Endothelial cell of umbilical vein (primary cell): ENCODE data around the gene BCAR1. TPM values are rescaled to one million over a fixed set of nuclear protein-coding genes. Genes with fewer than 3 reads are reported as not detected.
"Not testable (repeated sequence)": the region's sequence is repeated elsewhere in the genome, so short reads cannot be mapped to it uniquely, and the experiment has no call there.

ENCODE experiments used
- BruUV-seq: library from RNA; stranded (reverse); fragments of 400-500 nt; replicated peaks from 2 replicates; lab custom pipeline; 2021; lab: Mats Ljungman, UMichigan
- CTCF ChIA-PET: fragments of 300-600, 350-600 bp; sonication (Branson Sonifier 250); formaldehyde crosslinking; loops from one replicate; lab custom pipeline; 2021; ENCODE audit warnings: antibody characterized with exemption, inconsistent platforms; lab: Charles Lee
- POLR2A ChIA-PET: fragments of 300-600, 350-600 bp; sonication (Branson Sonifier 250); formaldehyde crosslinking; loops from one replicate; lab custom pipeline; 2021; ENCODE audit warnings: antibody characterized with exemption, inconsistent platforms; lab: Charles Lee
- DNase-seq: peaks from one replicate; pipeline ENCODE4 v3.0.0-alpha.2; 2011; ENCODE audit warnings: low read depth, low spot score
- FAIRE-seq: peaks from 2 replicates; lab custom pipeline; 2011; peaks lifted over from hg19 to GRCh38; lab: Jason Lieb, UNC
- H2AFZ ChIP-seq: 2 replicates; pipeline ENCODE4 v1.6.0; 2012; ENCODE audit warnings: low read depth, low read length, control low read depth, inconsistent platforms
- H3K27ac ChIP-seq: 2 replicates; pipeline ENCODE4 v1.5.1; 2011; ENCODE audit warnings: low read depth, mild to moderate bottlenecking, control low read depth, low read length, moderate library complexity; ENCODE audit not compliant: insufficient read depth
- H3K27me3 ChIP-seq, 2 experiments: 2 replicates each; pipeline versions ENCODE4 v1.6.0 to v1.6.1; 2011; ENCODE audit warnings: low read length in 2 of 2, mixed read lengths in 1 of 2; ENCODE audit not compliant: control insufficient read depth in 2 of 2, insufficient read depth in 2 of 2
- H3K36me3 ChIP-seq, 2 experiments: 2 replicates in 1 of 2; 3 replicates in 1 of 2; pipeline ENCODE4 v1.5.1; 2011; ENCODE audit warnings: low read length in 2 of 2, mild to moderate bottlenecking in 1 of 2, moderate library complexity in 1 of 2; ENCODE audit not compliant: control insufficient read depth in 2 of 2, insufficient read depth in 2 of 2; ENCODE audit errors: extremely low read depth in 1 of 2
- H3K4me1 ChIP-seq: 3 replicates; pipeline ENCODE4 v1.5.1; 2011; ENCODE audit warnings: mild to moderate bottlenecking, low read length; ENCODE audit not compliant: control insufficient read depth, insufficient read depth; ENCODE audit errors: extremely low read depth
- H3K4me2 ChIP-seq: 2 replicates; pipeline ENCODE4 v1.6.1; 2011; ENCODE audit warnings: low read length, control low read depth, mixed read lengths; ENCODE audit not compliant: insufficient read depth
- H3K4me3 ChIP-seq, 3 experiments: fragments of 200-600 bp in 1 of 3; sonication (generic), shearing (Covaris generic) in 1 of 3; replicated peaks in 1 of 3; 2 replicates each; pipeline ENCODE4 v1.5.1; 2011 to 2016; ENCODE audit warnings: control low read depth in 3 of 3, low read length in 3 of 3, mild to moderate bottlenecking in 2 of 3, inconsistent platforms in 1 of 3, low read depth in 1 of 3, moderate library complexity in 1 of 3; ENCODE audit not compliant: insufficient read depth in 1 of 3
- H3K79me2 ChIP-seq: 2 replicates; pipeline ENCODE4 v1.6.0; 2012; ENCODE audit warnings: low read length, inconsistent platforms; ENCODE audit not compliant: control insufficient read depth, insufficient read depth
- H3K9ac ChIP-seq: replicated peaks from 2 replicates; pipeline ENCODE3; 2011; ENCODE audit warnings: low read length, control low read depth; ENCODE audit not compliant: insufficient read depth; ENCODE audit errors: extremely low read depth
- H3K9me1 ChIP-seq: replicated peaks from 3 replicates; pipeline ENCODE4 v1.6.0; 2011; ENCODE audit warnings: mild to moderate bottlenecking, low read length; ENCODE audit not compliant: control insufficient read depth, insufficient read depth; ENCODE audit errors: extremely low read depth
- H3K9me3 ChIP-seq: replicated peaks from 2 replicates; pipeline ENCODE4 v1.5.1; 2012; ENCODE audit warnings: low read length, inconsistent platforms; ENCODE audit not compliant: control insufficient read depth, insufficient read depth
- H4K20me1 ChIP-seq: replicated peaks from 2 replicates; pipeline ENCODE3; 2011; ENCODE audit warnings: mild to moderate bottlenecking, low read length; ENCODE audit not compliant: control insufficient read depth, insufficient read depth; ENCODE audit errors: extremely low read depth
- MYC ChIP-seq: IDR thresholded peaks from one replicate; pipeline ENCODE4 v1.6.1; 2011; ENCODE audit warnings: mild to moderate bottlenecking, low read depth, low read length
- POLR2AphosphoS5 ChIP-seq: IDR thresholded peaks from 2 replicates; pipeline ENCODE4 v1.6.1; 2012; ENCODE audit warnings: low read depth, mild to moderate bottlenecking, control low read depth, low read length, moderate library complexity; ENCODE audit not compliant: insufficient read depth
- dilution Hi-C: fragments of 300-500 bp; cut with MboI; formaldehyde crosslinking; loops from one replicate; pipeline ENCODE4 v1.15.0; 2019; ENCODE audit warnings: low sequenced_read_pairs; ENCODE audit not compliant: extremely low pct_ligation_motif_present
- intact Hi-C: fragments of 100-400 bp; cut with micrococcal nuclease; formaldehyde crosslinking; loops from one replicate; pipeline ENCODE4 v1.10.0; 2022
- polyA plus RNA-seq, 4 experiments: library from polyadenylated mRNA; depleted of rRNA in 3 of 4; stranded (reverse) in 3 of 4; unstranded in 1 of 4; fragments of >200 nt; gene quantifications; 2 replicates each; pipeline versions ENCODE4 v1.2.1 to v1.2.3, GENCODE V29; 2011 to 2012; ENCODE audit warnings: missing spikeins in 1 of 4
- total RNA-seq: library from RNA; stranded (reverse); gene quantifications from 2 replicates; pipeline ENCODE4 v1.2.3, GENCODE V29; 2021

BCAR1 gene
- total and polyA plus RNA-seq, 2 donors (not counting 3 experiments of a cell fraction or from before 2014, with no cell fraction given), result 171 to 267 TPM

- Histone ChIP-seq H3K4me2 (no peak overlapping the region), H3K36me3 (peaks cover 4 to 41% of the 10 kb centered on the region in 2 experiments)
- BruUV-seq, result no TSS peak
Measured at GRCh38 chr16:75243667-75244224, 7.7 kb downstream of the BCAR1 start.

GRCh38 chr16:75242436-75243078 is 8.9 kb downstream of the BCAR1 start:
- DNase-seq, H3K27ac ChIP-seq, intact Hi-C loops, dilution Hi-C loops, H3K4me2 ChIP-seq, H3K27me3 ChIP-seq, FAIRE-seq, H3K4me3 ChIP-seq, H2AFZ ChIP-seq, H3K9me1 ChIP-seq, POLR2A ChIA-PET, H4K20me1 ChIP-seq, H3K9me3 ChIP-seq, H3K9ac ChIP-seq: not testable (repeated sequence)
- TF ChIP-seq POLR2AphosphoS5, result peak; percentile 2
- TSS peak; percentile 31 for BruUV-seq
- Histone ChIP-seq H3K36me3 (peaks cover 4 to 48% of the 10 kb centered on the region in 2 experiments), H3K79me2 (peaks cover 96% of the 10 kb centered on the region), H3K4me1 (peaks cover 49% of the 10 kb centered on the region)
- CTCF ChIA-PET, result interaction anchor here (1.1 to 1.8 kb wide), 4 partner anchors 9 to 161 kb away, joined by 3 to 5 read pairs (median 4); no protein-coding TSS in a partner anchor

More at GRCh38 chr16:75243667-75244224, 7.7 kb downstream of the BCAR1 start:
- peak overlapping the region; percentile 87 for H3K9ac ChIP-seq
- intact Hi-C loops, result loop anchor here (1.0 to 2.0 kb wide), 3 partner anchors 37 to 159 kb away; no protein-coding TSS in a partner anchor
- ChIA-PET CTCF (interaction anchor here (1.1 to 3.0 kb wide), 7 partner anchors 10 to 160 kb away, joined by 3 to 32 read pairs (median 5); no protein-coding TSS in a partner anchor), POLR2A (no interaction called here)
- no peaks in the 10 kb centered on the region for H3K27me3 ChIP-seq
- dilution Hi-C loops, result no loop called here
- no peaks in the 10 kb centered on the region for H4K20me1 ChIP-seq
- no peak overlapping the region for H2AFZ ChIP-seq
- H3K4me3 ChIP-seq, result no peak overlapping the region
- H3K9me1 ChIP-seq, result no peaks in the 10 kb centered on the region
- TF ChIP-seq MYC, result no peak
- no peaks in the 10 kb centered on the region for H3K9me3 ChIP-seq
- H3K4me1 ChIP-seq, result peaks cover 60% of the 10 kb centered on the region
- DNase-seq (no peak), FAIRE-seq (no peak)
- peak overlapping the region; percentile 92 for H3K27ac ChIP-seq
- peaks cover 96% of the 10 kb centered on the region for H3K79me2 ChIP-seq
